Gastrocnemius medialis (tissue), 4 donors: ENCODE measurements around the gene HMX1.

Source experiments
- CTCF ChIP-seq, 5 experiments: fragments of 450-650 bp in 3 of 5; fragments of 200-600 bp in 2 of 5; sonication (generic) in 2 of 5; IDR thresholded peaks in 4 of 5; conservative IDR thresholded peaks in 1 of 5; 1 replicate in 4 of 5; 2 replicates in 1 of 5; pipeline ENCODE4 v1.5.1; 2016 to 2019; ENCODE audit warnings: antibody characterized with exemption in 5 of 5, mild to moderate bottlenecking in 3 of 5, moderate library complexity in 3 of 5
- POLR2A ChIP-seq, 2 donors: fragments of 450-650 bp; IDR thresholded peaks; one replicate each; pipeline ENCODE4 v1.6.1; 2017; ENCODE audit warnings: antibody characterized with exemption in 2 of 2, mild to moderate bottlenecking in 2 of 2, moderate library complexity in 2 of 2

- no peak for TF ChIP-seq CTCF (IDR thresholded peaks at IDR 0.05 in 4 of 5, conservative IDR thresholded peaks at IDR 0.05 in 1 of 5)
- no peak for TF ChIP-seq POLR2A (IDR thresholded peaks at IDR 0.05)
Observed at GRCh38 chr4:8913858-8914460, 42.3 kb upstream of the HMX1 start.
